Peyer's patch (tissue), 4 donors: Measurements from ENCODE around the gene MSANTD2.

Experiments
- POLR2A ChIP-seq, 2 donors: fragments of 450-650 bp; IDR thresholded peaks; one replicate each; pipeline ENCODE4 v1.5.1; 2017; ENCODE audit warnings: antibody characterized with exemption in 2 of 2, mild to moderate bottlenecking in 2 of 2, moderate library complexity in 2 of 2
- TF ChIP-seq, protein P1 (sequence below), 6 experiments: fragments of 450-650 bp in 4 of 6; fragments of 200-600 bp in 2 of 6; sonication (generic) in 1 of 6; IDR thresholded peaks; one replicate each; pipeline ENCODE4 v1.5.1; 2017 to 2019; ENCODE audit warnings: antibody characterized with exemption in 6 of 6, mild to moderate bottlenecking in 3 of 6, moderate library complexity in 1 of 6

DNA sequence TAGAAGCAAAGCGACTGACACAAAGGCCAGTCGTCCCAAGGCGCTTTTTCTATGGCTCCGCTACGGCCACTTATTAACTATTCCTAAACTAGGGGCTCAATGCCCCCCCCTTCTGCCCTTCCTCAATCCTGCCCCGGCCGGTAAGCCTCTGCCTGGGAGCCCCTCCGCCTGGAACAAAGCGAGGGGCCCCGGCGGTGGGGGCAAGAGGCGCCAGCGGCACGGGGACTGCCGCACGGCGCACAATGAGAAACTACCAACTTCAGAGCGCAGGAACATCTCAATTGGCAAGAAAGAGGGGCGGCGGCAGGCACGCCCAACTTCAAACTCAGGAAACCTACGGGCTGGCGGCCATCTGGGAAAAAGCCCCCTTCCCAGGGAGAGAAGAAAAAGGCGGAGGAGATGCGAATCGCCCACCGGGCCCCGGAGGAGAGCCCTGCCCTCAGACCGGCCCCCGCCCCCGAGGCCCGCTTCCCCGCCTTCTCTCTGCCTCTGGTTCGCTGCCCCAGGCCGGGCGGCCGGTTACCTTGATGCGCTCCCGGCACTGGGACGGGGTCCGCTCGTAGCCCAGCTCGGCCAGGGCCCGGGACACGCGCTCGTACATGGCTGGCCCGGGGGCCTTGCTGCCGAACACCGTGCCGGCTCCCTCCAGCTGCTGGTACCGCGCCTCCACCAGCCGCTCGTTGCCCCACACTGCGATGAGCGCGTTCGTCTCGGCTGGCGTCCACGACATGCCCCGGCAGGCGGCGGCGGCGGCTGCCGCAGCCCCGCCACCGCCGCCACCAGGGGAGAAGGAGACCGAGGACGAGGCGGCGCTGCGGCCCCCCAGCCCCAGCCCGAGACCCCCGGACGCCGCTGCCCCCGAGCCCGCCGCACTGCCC lies 619 bp downstream of the MSANTD2 start:
- TF ChIP-seq POLR2A (IDR thresholded peaks at IDR 0.05), result no peak
- TF ChIP-seq, protein P1, sequence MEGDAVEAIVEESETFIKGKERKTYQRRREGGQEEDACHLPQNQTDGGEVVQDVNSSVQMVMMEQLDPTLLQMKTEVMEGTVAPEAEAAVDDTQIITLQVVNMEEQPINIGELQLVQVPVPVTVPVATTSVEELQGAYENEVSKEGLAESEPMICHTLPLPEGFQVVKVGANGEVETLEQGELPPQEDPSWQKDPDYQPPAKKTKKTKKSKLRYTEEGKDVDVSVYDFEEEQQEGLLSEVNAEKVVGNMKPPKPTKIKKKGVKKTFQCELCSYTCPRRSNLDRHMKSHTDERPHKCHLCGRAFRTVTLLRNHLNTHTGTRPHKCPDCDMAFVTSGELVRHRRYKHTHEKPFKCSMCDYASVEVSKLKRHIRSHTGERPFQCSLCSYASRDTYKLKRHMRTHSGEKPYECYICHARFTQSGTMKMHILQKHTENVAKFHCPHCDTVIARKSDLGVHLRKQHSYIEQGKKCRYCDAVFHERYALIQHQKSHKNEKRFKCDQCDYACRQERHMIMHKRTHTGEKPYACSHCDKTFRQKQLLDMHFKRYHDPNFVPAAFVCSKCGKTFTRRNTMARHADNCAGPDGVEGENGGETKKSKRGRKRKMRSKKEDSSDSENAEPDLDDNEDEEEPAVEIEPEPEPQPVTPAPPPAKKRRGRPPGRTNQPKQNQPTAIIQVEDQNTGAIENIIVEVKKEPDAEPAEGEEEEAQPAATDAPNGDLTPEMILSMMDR (IDR thresholded peaks at IDR 0.05), result no peak
